Measurements from ENCODE around the gene CES3.

- TF ChIP-seq CTCF (IDR thresholded peaks at IDR 0.05; ENCODE audit: insufficient read depth, low read depth, low read length): no peak
- no peak for TF ChIP-seq EZH2 (IDR thresholded peaks at IDR 0.05; ENCODE audit: insufficient read depth, low read length)
Observed at GRCh38 chr16:66916518-66916917, 44.5 kb upstream of the CES3 start.
